ENCODE results near the gene ABCA1.

Gene ABCA1

DNA sequence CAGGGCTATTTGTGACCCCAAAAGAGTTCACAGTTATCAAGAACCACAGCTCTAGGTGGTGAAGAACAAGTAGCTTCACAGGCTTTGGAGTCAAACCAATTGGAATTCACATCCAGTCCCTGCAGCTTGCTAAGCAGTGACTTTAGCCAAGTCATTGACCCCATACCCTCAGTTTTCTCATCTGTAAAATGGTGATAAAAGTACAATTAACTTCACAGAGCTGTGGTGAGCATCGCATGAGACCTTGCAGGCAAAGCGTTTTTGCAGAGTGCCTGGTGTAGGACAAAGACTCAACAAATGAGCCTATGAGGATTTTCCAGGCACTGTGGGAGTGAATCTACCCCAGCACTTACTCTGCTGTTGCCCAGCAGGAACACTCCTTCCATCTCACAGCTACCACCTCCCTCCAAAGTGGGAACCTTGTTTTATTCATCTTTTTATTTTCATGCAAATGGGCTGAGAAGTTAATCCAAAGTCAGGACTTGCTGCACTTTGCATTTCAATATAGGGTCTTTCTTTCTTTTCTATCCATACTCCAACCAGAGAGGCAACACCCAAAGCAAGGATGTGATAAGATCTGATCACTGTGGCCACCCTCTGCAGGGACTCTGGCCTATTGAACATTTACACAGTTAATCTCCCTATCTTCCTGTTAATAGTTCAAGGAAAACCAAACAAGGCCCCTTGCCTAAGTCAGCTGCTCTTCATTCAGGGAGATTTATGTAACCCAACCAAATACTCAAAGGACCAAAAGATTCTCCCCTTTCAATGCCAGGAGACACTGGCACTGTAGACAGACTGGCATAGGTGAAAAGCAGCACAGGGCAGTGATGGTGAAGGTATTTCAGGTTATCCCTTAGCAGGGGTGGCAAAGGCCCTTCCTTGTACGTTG, 41.9 kb downstream of the ABCA1 start:
- Histone ChIP-seq H3F3A (ENCODE audit: insufficient read depth) (no peaks in the 10 kb centered on the region), H3K27me3 (ENCODE audit: low read length) (no peaks in the 10 kb centered on the region), H3K36me3 (ENCODE audit: low read length) (no peaks in the 10 kb centered on the region), H3K9me2 (replicated peaks; ENCODE audit: insufficient read depth, low read length) (no peaks in the 10 kb centered on the region), H3K9ac (ENCODE audit: low read length) (no peak overlapping the region), H3K27ac (ENCODE audit: low read depth, low read length) (no peak overlapping the region), H3K4me3 (ENCODE audit: insufficient read depth, low read length, poor library complexity, severe bottlenecking) (no peak overlapping the region), H3K4me2 (ENCODE audit: low read depth, low read length, poor library complexity, severe bottlenecking) (no peak overlapping the region), H2AFZ (ENCODE audit: low read depth, low read length, severe bottlenecking) (no peak overlapping the region), H3K9me3 (ENCODE audit: insufficient read depth, low read length) (no peaks in the 10 kb centered on the region), H4K20me1 (ENCODE audit: low read depth, low read length) (no peaks in the 10 kb centered on the region), H3K79me2 (ENCODE audit: insufficient read depth, low read length) (no peaks in the 10 kb centered on the region)
- no peak for TF ChIP-seq CTCF (IDR thresholded peaks at IDR 0.05; ENCODE audit: insufficient read depth, low read length, poor library complexity, severe bottlenecking)
- no peak for TF ChIP-seq EZH2phosphoT487 (conservative IDR thresholded peaks at IDR 0.05; ENCODE audit: low read length)

DNA sequence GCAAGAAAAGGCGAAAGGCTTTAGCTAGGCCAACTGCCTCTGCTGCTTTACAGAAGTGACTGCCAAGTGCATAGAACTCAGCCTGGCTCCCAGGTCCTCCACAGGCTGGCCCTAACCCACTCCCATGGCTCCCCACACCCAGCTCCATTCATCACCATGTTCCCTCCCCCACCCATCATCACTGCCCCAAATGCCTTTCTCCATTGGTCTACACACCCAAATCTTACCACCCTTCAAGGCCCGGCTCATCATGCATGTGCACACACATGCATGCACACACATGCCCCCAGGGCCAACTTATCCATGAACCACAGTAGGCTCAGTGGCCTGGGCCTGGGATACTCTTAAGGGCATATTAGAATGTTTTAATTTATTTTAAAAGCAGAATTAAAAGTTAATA, 44.8 kb downstream of the ABCA1 start:
- no peak overlapping the region for H3K4me2 ChIP-seq (ENCODE audit: low read depth, low read length, poor library complexity, severe bottlenecking)
- H3F3A ChIP-seq (ENCODE audit: insufficient read depth) = no peaks in the 10 kb centered on the region
- H3K27ac ChIP-seq (ENCODE audit: low read depth, low read length) = no peak overlapping the region
- H2AFZ ChIP-seq (ENCODE audit: low read depth, low read length, severe bottlenecking) = no peak overlapping the region
- no peak overlapping the region for H3K9ac ChIP-seq (ENCODE audit: low read length)
- no peaks in the 10 kb centered on the region for H3K27me3 ChIP-seq (ENCODE audit: low read length)
- no peaks in the 10 kb centered on the region for H3K36me3 ChIP-seq (ENCODE audit: low read length)
- TF ChIP-seq CTCF (IDR thresholded peaks at IDR 0.05; ENCODE audit: insufficient read depth, low read length, poor library complexity, severe bottlenecking) (no peak), EZH2phosphoT487 (conservative IDR thresholded peaks at IDR 0.05; ENCODE audit: low read length) (no peak)
- no peak overlapping the region for H3K4me3 ChIP-seq (ENCODE audit: insufficient read depth, low read length, poor library complexity, severe bottlenecking)
- no peaks in the 10 kb centered on the region for H3K79me2 ChIP-seq (ENCODE audit: insufficient read depth, low read length)
- no peaks in the 10 kb centered on the region for H3K9me2 ChIP-seq (replicated peaks; ENCODE audit: insufficient read depth, low read length)
- no peaks in the 10 kb centered on the region for H4K20me1 ChIP-seq (ENCODE audit: low read depth, low read length)
- no peaks in the 10 kb centered on the region for H3K9me3 ChIP-seq (ENCODE audit: insufficient read depth, low read length)

- H3K9ac ChIP-seq (ENCODE audit: low read length) = no peak overlapping the region
- H3F3A ChIP-seq (ENCODE audit: insufficient read depth) = no peaks in the 10 kb centered on the region
- no peak overlapping the region for H3K4me2 ChIP-seq (ENCODE audit: low read depth, low read length, poor library complexity, severe bottlenecking)
- no peak overlapping the region for H3K4me3 ChIP-seq (ENCODE audit: insufficient read depth, low read length, poor library complexity, severe bottlenecking)
- no peaks in the 10 kb centered on the region for H4K20me1 ChIP-seq (ENCODE audit: low read depth, low read length)
- H3K27me3 ChIP-seq (ENCODE audit: low read length) = no peaks in the 10 kb centered on the region
- H3K9me3 ChIP-seq (ENCODE audit: insufficient read depth, low read length) = no peaks in the 10 kb centered on the region
- no peaks in the 10 kb centered on the region for H3K79me2 ChIP-seq (ENCODE audit: insufficient read depth, low read length)
- H3K9me2 ChIP-seq (replicated peaks; ENCODE audit: insufficient read depth, low read length) = no peaks in the 10 kb centered on the region
- no peaks in the 10 kb centered on the region for H3K36me3 ChIP-seq (ENCODE audit: low read length)
- H2AFZ ChIP-seq (ENCODE audit: low read depth, low read length, severe bottlenecking) = no peak overlapping the region
- no peak overlapping the region for H3K27ac ChIP-seq (ENCODE audit: low read depth, low read length)
- no peak for TF ChIP-seq CTCF (IDR thresholded peaks at IDR 0.05; ENCODE audit: insufficient read depth, low read length, poor library complexity, severe bottlenecking)
- no peak for TF ChIP-seq EZH2phosphoT487 (conservative IDR thresholded peaks at IDR 0.05; ENCODE audit: low read length)
These were observed 45.4 kb downstream of the ABCA1 start for GRCh38 chr9:104882566-104882965.

All from SU-DHL-6 (cell line).